Trophoblast cell (in vitro differentiated cells and primary cell): Measurements from ENCODE around the gene PKP4.

Experiments
- DNase-seq, 2 donors: peaks; one replicate each; pipeline ENCODE4 v3.0.0-alpha.2; 2016
- H2AFZ ChIP-seq: 2 replicates; pipeline ENCODE4 v1.6.1; 2013; ENCODE audit warnings: low read length, moderate library complexity, mild to moderate bottlenecking; ENCODE audit not compliant: insufficient read depth, poor library complexity
- H2AK5ac ChIP-seq: 2 replicates; pipeline ENCODE4 v1.6.1; 2013; ENCODE audit warnings: mild to moderate bottlenecking, low read length
- H2BK120ac ChIP-seq: 2 replicates; pipeline ENCODE4 v1.6.1; 2013; ENCODE audit warnings: low read length, mild to moderate bottlenecking, moderate library complexity; ENCODE audit not compliant: insufficient read depth, poor library complexity
- H2BK12ac ChIP-seq: 2 replicates; pipeline ENCODE4 v1.6.1; 2013; ENCODE audit warnings: mild to moderate bottlenecking, low read length, moderate library complexity
- H2BK5ac ChIP-seq: 2 replicates; pipeline ENCODE4 v1.6.1; 2013; ENCODE audit warnings: low read length, low read depth, moderate library complexity, mild to moderate bottlenecking; ENCODE audit not compliant: poor library complexity
- H3K14ac ChIP-seq: 2 replicates; pipeline ENCODE4 v1.6.1; 2013; ENCODE audit warnings: mild to moderate bottlenecking, low read length
- H3K18ac ChIP-seq: 2 replicates; pipeline ENCODE4 v1.6.1; 2013; ENCODE audit warnings: mild to moderate bottlenecking, low read length
- H3K23ac ChIP-seq: 2 replicates; pipeline ENCODE4 v1.6.1; 2013; ENCODE audit warnings: low read length
- H3K27ac ChIP-seq: 2 replicates; pipeline ENCODE4 v1.5.1; 2013; ENCODE audit warnings: low read depth, mild to moderate bottlenecking, inconsistent platforms, low read length, moderate library complexity
- H3K27me3 ChIP-seq: 2 replicates; pipeline ENCODE4 v1.6.1; 2013; ENCODE audit warnings: inconsistent platforms, mild to moderate bottlenecking, low read length, moderate library complexity; ENCODE audit not compliant: insufficient read depth
- H3K36me3 ChIP-seq, 2 experiments: 1 replicate in 1 of 2; 2 replicates in 1 of 2; pipeline ENCODE4 v1.6.1; 2013; ENCODE audit warnings: low read length in 2 of 2, mild to moderate bottlenecking in 2 of 2, moderate library complexity in 1 of 2; ENCODE audit not compliant: insufficient read depth in 2 of 2, control insufficient read depth in 1 of 2
- H3K4ac ChIP-seq: 2 replicates; pipeline ENCODE4 v1.6.1; 2013; ENCODE audit warnings: low read depth, mild to moderate bottlenecking, low read length, moderate library complexity
- H3K4me1 ChIP-seq, 2 experiments: 1 replicate in 1 of 2; 2 replicates in 1 of 2; pipeline ENCODE4 v1.6.1; 2013; ENCODE audit warnings: low read length in 2 of 2, mild to moderate bottlenecking in 2 of 2, moderate library complexity in 1 of 2; ENCODE audit not compliant: insufficient read depth in 2 of 2, control insufficient read depth in 1 of 2
- H3K4me2 ChIP-seq: 2 replicates; pipeline ENCODE4 v1.6.1; 2013; ENCODE audit warnings: inconsistent platforms, mild to moderate bottlenecking, low read length, moderate library complexity
- H3K4me3 ChIP-seq: 2 replicates; pipeline ENCODE4 v1.5.1; 2013; ENCODE audit warnings: mild to moderate bottlenecking, low read depth, low read length, inconsistent platforms
- H3K79me1 ChIP-seq: one replicate; pipeline ENCODE4 v1.6.1; 2013; ENCODE audit warnings: low read length
- H3K79me2 ChIP-seq: 2 replicates; pipeline ENCODE4 v1.6.1; 2013; ENCODE audit warnings: low read length, mild to moderate bottlenecking; ENCODE audit not compliant: control insufficient read depth, insufficient read depth, poor library complexity
- H3K9ac ChIP-seq: 2 replicates; pipeline ENCODE4 v1.6.1; 2013; ENCODE audit warnings: mild to moderate bottlenecking, low read length
- H3K9me3 ChIP-seq: 2 replicates; pipeline ENCODE4 v1.6.1; 2013; ENCODE audit warnings: low read depth, mild to moderate bottlenecking, control low read depth, inconsistent platforms, low read length; ENCODE audit not compliant: insufficient read depth
- H4K12ac ChIP-seq: 2 replicates; pipeline ENCODE4 v1.6.1; 2013; ENCODE audit warnings: low read depth, mild to moderate bottlenecking, low read length, moderate library complexity
- H4K8ac ChIP-seq: 2 replicates; pipeline ENCODE4 v1.6.1; 2013; ENCODE audit warnings: low read depth, mild to moderate bottlenecking, low read length, moderate library complexity
- H4K91ac ChIP-seq: one replicate; pipeline ENCODE4 v1.6.1; 2013; ENCODE audit warnings: low read depth, mild to moderate bottlenecking, low read length, moderate library complexity
- WGBS: extraction: QIAGEN DNeasy Blood & Tissue Kit; methylation state at CpG from one replicate; pipeline ENCODE4 v1.1.7; 2013; ENCODE audit warnings: missing lambda C conversion rate; ENCODE audit not compliant: insufficient read length, insufficient coverage; ENCODE audit errors: extremely low coverage; 5-methylcytosine and 5-hydroxymethylcytosine counted together

Gene PKP4

GRCh38 chr2:158651358-158652057, 194.8 kb downstream of the PKP4 start:
- H4K12ac ChIP-seq: no peak overlapping the region
- no peak overlapping the region for H3K9ac ChIP-seq
- no peaks in the 10 kb centered on the region for H3K4me1 ChIP-seq
- H2BK12ac ChIP-seq: no peak overlapping the region
- no peak overlapping the region for H3K4ac ChIP-seq
- H4K91ac ChIP-seq: no peak overlapping the region
- H3K36me3 ChIP-seq: peaks cover 6 to 9% of the 10 kb centered on the region in 2 experiments
- no peaks in the 10 kb centered on the region for H3K27me3 ChIP-seq
- peaks cover 2% of the 10 kb centered on the region for H3K9me3 ChIP-seq
- no peak overlapping the region for H2BK5ac ChIP-seq
- H2AK5ac ChIP-seq: no peak overlapping the region
- H3K4me2 ChIP-seq: no peak overlapping the region
- H3K79me2 ChIP-seq: no peaks in the 10 kb centered on the region
- no peak overlapping the region for H2AFZ ChIP-seq
- H3K23ac ChIP-seq: no peak overlapping the region
- H3K18ac ChIP-seq: no peak overlapping the region
- no peak overlapping the region for H3K4me3 ChIP-seq
- H3K27ac ChIP-seq: no peak overlapping the region
- H3K14ac ChIP-seq: no peak overlapping the region
- WGBS: no CpG with 5 or more reads among the region's 6 CpGs
- DNase-seq: no peak
- no peak overlapping the region for H2BK120ac ChIP-seq
- H3K79me1 ChIP-seq: no peaks in the 10 kb centered on the region
- H4K8ac ChIP-seq: no peak overlapping the region

- no CpG with 5 or more reads among the region's 3 CpGs for whole genome bisulfite sequencing
- Histone ChIP-seq H3K9me3 (peaks cover 1% of the 10 kb centered on the region), H2BK120ac (no peak overlapping the region), H3K36me3 (peaks cover 4 to 6% of the 10 kb centered on the region in 2 experiments), H2AFZ (no peak overlapping the region), H2BK12ac (no peak overlapping the region), H2AK5ac (no peak overlapping the region), H3K18ac (no peak overlapping the region), H4K8ac (no peak overlapping the region), H3K4me1 (no peaks in the 10 kb centered on the region), H3K27ac (no peak overlapping the region), H3K27me3 (no peaks in the 10 kb centered on the region), H3K23ac (no peak overlapping the region), H3K4me2 (no peak overlapping the region), H4K91ac (no peak overlapping the region), H3K79me2 (no peaks in the 10 kb centered on the region), H3K4ac (no peak overlapping the region), H3K9ac (no peak overlapping the region), H2BK5ac (no peak overlapping the region), H4K12ac (no peak overlapping the region), H3K4me3 (no peak overlapping the region), H3K79me1 (no peaks in the 10 kb centered on the region), H3K14ac (no peak overlapping the region)
- no peak for DNase-seq
Observed at GRCh38 chr2:158655628-158656027, 198.9 kb downstream of the PKP4 start.

- H3K14ac ChIP-seq: no peak overlapping the region
- no peaks in the 10 kb centered on the region for H3K79me1 ChIP-seq
- H4K8ac ChIP-seq: no peak overlapping the region
- H3K4ac ChIP-seq: no peak overlapping the region
- H2AFZ ChIP-seq: no peak overlapping the region
- H4K91ac ChIP-seq: no peak overlapping the region
- peaks cover 7 to 12% of the 10 kb centered on the region in 2 experiments for H3K36me3 ChIP-seq
- H4K12ac ChIP-seq: no peak overlapping the region
- no peak overlapping the region for H2BK120ac ChIP-seq
- peak overlapping the region; percentile 29 for H3K9ac ChIP-seq
- H3K4me3 ChIP-seq: no peak overlapping the region
- H3K23ac ChIP-seq: no peak overlapping the region
- no peak for DNase-seq
- H3K79me2 ChIP-seq: no peaks in the 10 kb centered on the region
- WGBS: no CpG with 5 or more reads among the region's 10 CpGs
- H3K27me3 ChIP-seq: no peaks in the 10 kb centered on the region
- H3K18ac ChIP-seq: no peak overlapping the region
- H3K4me1 ChIP-seq: no peaks in the 10 kb centered on the region
- H3K9me3 ChIP-seq: no peaks in the 10 kb centered on the region
- H3K27ac ChIP-seq: no peak overlapping the region
- no peak overlapping the region for H3K4me2 ChIP-seq
- H2AK5ac ChIP-seq: no peak overlapping the region
- no peak overlapping the region for H2BK12ac ChIP-seq
- H2BK5ac ChIP-seq: no peak overlapping the region
Observed at GRCh38 chr2:158656492-158657229, 199.9 kb downstream of the PKP4 start.

GRCh38 chr2:158658396-158658795, 201.6 kb downstream of the PKP4 start:
- Histone ChIP-seq H2BK5ac (no peak overlapping the region), H2AK5ac (no peak overlapping the region), H3K79me1 (no peaks in the 10 kb centered on the region), H3K14ac (no peak overlapping the region), H4K12ac (no peak overlapping the region), H2BK120ac (no peak overlapping the region), H4K91ac (no peak overlapping the region), H3K4me2 (no peak overlapping the region), H3K9me3 (no peaks in the 10 kb centered on the region), H3K4me3 (no peak overlapping the region), H3K27ac (no peak overlapping the region), H2BK12ac (no peak overlapping the region), H3K18ac (no peak overlapping the region), H3K79me2 (no peaks in the 10 kb centered on the region), H3K36me3 (peaks cover 6 to 23% of the 10 kb centered on the region in 2 experiments), H3K4me1 (no peaks in the 10 kb centered on the region), H3K9ac (no peak overlapping the region), H4K8ac (no peak overlapping the region), H3K23ac (no peak overlapping the region), H3K27me3 (no peaks in the 10 kb centered on the region), H3K4ac (no peak overlapping the region), H2AFZ (no peak overlapping the region)
- no peak for DNase-seq
- WGBS: no CpG with 5 or more reads among the region's 2 CpGs
